Heart right ventricle (tissue), 16 donors: ENCODE data around the gene TPM1. TPM values are rescaled to one million over a fixed set of nuclear protein-coding genes. Genes with fewer than 3 reads are reported as not detected.

Experiments used
- ATAC-seq, 8 donors: fragments of 200-7000 bp; cut with Tn5 transposase; one replicate each; pipeline ENCODE4 v1.9.1; 2020; ENCODE audit warnings: mild to moderate bottlenecking in 8 of 8, moderate library complexity in 8 of 8, moderate number of reproducible peaks in 1 of 8
- DNase-seq, 2 donors: peaks; one replicate each; pipeline ENCODE4 v3.0.0-alpha.2; 2020
- H3K27ac ChIP-seq, 10 donors: fragments of 200-600 bp; sonication (generic) in 2 of 10; one replicate each; pipeline versions ENCODE4 v1.5.0 to v1.8.0; 2020 to 2022; ENCODE audit warnings: mild to moderate bottlenecking in 3 of 10
- H3K27me3 ChIP-seq, 7 donors: fragments of 200-600 bp; one replicate each; pipeline ENCODE4 v1.8.0; 2021 to 2022; ENCODE audit warnings: mild to moderate bottlenecking in 2 of 7
- H3K36me3 ChIP-seq, 9 donors: fragments of 200-600 bp; sonication (generic) in 1 of 9; one replicate each; pipeline versions ENCODE4 v1.5.0 to v1.8.0; 2020 to 2022; ENCODE audit warnings: mild to moderate bottlenecking in 2 of 9
- H3K4me1 ChIP-seq, 9 donors: fragments of 200-600 bp; sonication (generic) in 1 of 9; one replicate each; pipeline versions ENCODE4 v1.5.0 to v1.8.0; 2020 to 2022; ENCODE audit warnings: mild to moderate bottlenecking in 4 of 9
- H3K4me3 ChIP-seq, 10 donors: fragments of 200-600 bp; sonication (generic) in 2 of 10; one replicate each; pipeline versions ENCODE4 v1.5.0 to v1.8.0; 2020 to 2022; ENCODE audit warnings: mild to moderate bottlenecking in 7 of 10, moderate library complexity in 2 of 10
- H3K9me3 ChIP-seq, 11 donors: fragments of 200-600 bp in 10 of 11; sonication (generic) in 2 of 11; one replicate each; pipeline versions ENCODE4 v1.5.0 to v1.8.0; 2013 to 2022; ENCODE audit warnings: mild to moderate bottlenecking in 2 of 11, control low read depth in 1 of 11, moderate library complexity in 1 of 11
- WGBS, 2 donors: extraction: QIAGEN DNeasy Blood & Tissue Kit; methylation state at CpG; one replicate each; pipeline ENCODE4 v1.1.7; 2013; ENCODE audit warnings: inconsistent platforms in 1 of 2; 5-methylcytosine and 5-hydroxymethylcytosine counted together
- intact Hi-C, 10 donors: fragments of 100-400 bp; cut with DNase I; formaldehyde crosslinking; loops; one replicate each; pipeline versions ENCODE4 v1.11.1 to v1.14.2; 2022
- polyA plus RNA-seq, 2 donors: library from polyadenylated mRNA; stranded (reverse); fragments of 200-250 nt; gene quantifications; one replicate each; pipeline ENCODE4 v1.2.3, GENCODE V29; 2013
- total RNA-seq, 10 donors: library from RNA; stranded (reverse); fragmentation: NEBNext Ultra II Directional in 3 of 10; extraction: Animal tissue kit (Norgen Biotek cat#: 25700) in 3 of 10; gene quantifications; one replicate each; pipeline versions ENCODE4 v1.2.1 to v1.2.4, GENCODE V29; 2021 to 2023
- TF ChIP-seq, protein P1 (sequence below), 9 donors: fragments of 200-600 bp; sonication (generic) in 2 of 9; IDR thresholded peaks; one replicate each; pipeline versions ENCODE4 v1.5.0 to v1.8.0; 2021 to 2022; ENCODE audit warnings: antibody characterized with exemption in 9 of 9, mild to moderate bottlenecking in 5 of 9, moderate library complexity in 1 of 9
- donor health status: Arrhythmogenic right ventricular cardiomyopathy.
- donor health status: ischemic (EF 13 %, LVEDD 7.1; RV severe dilation, severe dysfunction).
- donor health status: healthy with polysubstance abuse.
- donor health status: DM: no; HTN: yes; CAD: no.
- donor health status: DM: no; HTN: no; CAD: no.
- donor health status: ischemic (EF 25% LVEDD 6.9; RV normal size, moderate dysfunction).
- donor health status: ischemic (EF 25% LVEDD 5.7; RV mildly dilated, moderate dysfunction).
- donor health status: healthy.
- donor health status: DM: yes; HTN: yes; CAD: no.
- donor health status: Ischemic cardiomyopathy.
- donor health status: ischemic (EF 35%, LVEDD 5.7; RV mildly dilated, moderate dysfunction).
- donor health status: nonischemic (EF 11% LVEDD 7.7; RV severe dilation, severe dysfunction).
- donor health status: DM: yes; HTN: yes; CAD: no.
- donor health status: PGD.
- donor health status: ischemic (EF 29% LVEDD 5.4; RV normal size, mild dysfunction).
- donor health status: nonischemic (EF 23%, LVEDD 6.1; RV moderate dilation, normal function).

TPM1 gene
- total and polyA plus RNA-seq, 12 donors = 10,066 to 18,091 (median 14,403) TPM

- 95 to 97% methylated on average over 2 of the region's 2 CpGs for WGBS, 2 donors
- H3K27ac ChIP-seq = no peak overlapping the region
- H3K9me3 ChIP-seq = peaks cover 0 to 7% (median 0%) of the 10 kb centered on the region in 11 donors
- DNase-seq (no peak), ATAC-seq (no peak)
- no peaks in the 10 kb centered on the region for H3K36me3 ChIP-seq
- H3K4me1 ChIP-seq = peaks cover 0 to 4% (median 0%) of the 10 kb centered on the region in 9 donors
- H3K4me3 ChIP-seq = no peak overlapping the region
- TF ChIP-seq, protein P1, sequence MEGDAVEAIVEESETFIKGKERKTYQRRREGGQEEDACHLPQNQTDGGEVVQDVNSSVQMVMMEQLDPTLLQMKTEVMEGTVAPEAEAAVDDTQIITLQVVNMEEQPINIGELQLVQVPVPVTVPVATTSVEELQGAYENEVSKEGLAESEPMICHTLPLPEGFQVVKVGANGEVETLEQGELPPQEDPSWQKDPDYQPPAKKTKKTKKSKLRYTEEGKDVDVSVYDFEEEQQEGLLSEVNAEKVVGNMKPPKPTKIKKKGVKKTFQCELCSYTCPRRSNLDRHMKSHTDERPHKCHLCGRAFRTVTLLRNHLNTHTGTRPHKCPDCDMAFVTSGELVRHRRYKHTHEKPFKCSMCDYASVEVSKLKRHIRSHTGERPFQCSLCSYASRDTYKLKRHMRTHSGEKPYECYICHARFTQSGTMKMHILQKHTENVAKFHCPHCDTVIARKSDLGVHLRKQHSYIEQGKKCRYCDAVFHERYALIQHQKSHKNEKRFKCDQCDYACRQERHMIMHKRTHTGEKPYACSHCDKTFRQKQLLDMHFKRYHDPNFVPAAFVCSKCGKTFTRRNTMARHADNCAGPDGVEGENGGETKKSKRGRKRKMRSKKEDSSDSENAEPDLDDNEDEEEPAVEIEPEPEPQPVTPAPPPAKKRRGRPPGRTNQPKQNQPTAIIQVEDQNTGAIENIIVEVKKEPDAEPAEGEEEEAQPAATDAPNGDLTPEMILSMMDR (IDR thresholded peaks at IDR 0.05) = no peak
- intact Hi-C loops = loop anchor here in 1 of 10 donors (10.0 kb wide), 1 partner anchor 227 kb away; no protein-coding TSS in a partner anchor
- H3K27me3 ChIP-seq = no peaks in the 10 kb centered on the region
Observed at GRCh38 chr15:63022181-63022580, 20.4 kb upstream of the TPM1 start.

DNA sequence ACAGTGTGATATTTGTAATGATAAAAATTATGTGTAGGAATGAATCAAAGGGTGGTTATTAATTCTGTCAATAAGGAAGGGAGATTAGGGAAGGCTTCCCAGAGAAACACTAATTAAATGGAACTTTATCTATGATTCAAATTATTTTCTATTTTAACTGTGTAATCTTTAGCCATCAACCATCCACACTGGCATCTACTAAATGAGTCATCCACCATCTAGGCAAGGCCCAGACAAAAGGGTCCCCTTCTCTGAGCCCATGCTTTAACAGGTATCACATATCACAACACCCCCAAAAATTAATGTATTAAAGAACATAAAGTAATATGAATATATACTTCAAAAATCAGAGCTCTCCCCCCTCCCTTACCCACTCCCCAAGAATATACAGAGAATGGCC is 19.9 kb upstream of the TPM1 start:
- peaks cover 0 to 4% (median 0%) of the 10 kb centered on the region in 9 donors for H3K4me1 ChIP-seq
- DNase-seq = no peak
- H3K27ac ChIP-seq = no peak overlapping the region
- H3K4me3 ChIP-seq = no peak overlapping the region
- TF ChIP-seq, protein P1 (IDR thresholded peaks at IDR 0.05) = no peak
- ATAC-seq = no peak
- H3K27me3 ChIP-seq = no peaks in the 10 kb centered on the region
- intact Hi-C loops = loop anchor here in 1 of 10 donors (10.0 kb wide), 1 partner anchor 228 kb away; no protein-coding TSS in a partner anchor
- H3K36me3 ChIP-seq = no peaks in the 10 kb centered on the region
- peaks cover 0 to 7% (median 0%) of the 10 kb centered on the region in 11 donors for H3K9me3 ChIP-seq

GRCh38 chr15:63023351-63023945 is 19.1 kb upstream of the TPM1 start:
- WGBS, 2 donors = 72 to 76% methylated on average over 3 of the region's 3 CpGs
- intact Hi-C loops = loop anchor here in 1 of 10 donors (10.0 kb wide), 1 partner anchor 229 kb away; no protein-coding TSS in a partner anchor
- DNase-seq = no peak
- peak in 1 of 8 donors; percentile 25 for ATAC-seq
- Histone ChIP-seq H3K36me3 (no peaks in the 10 kb centered on the region), H3K27ac (no peak overlapping the region), H3K9me3 (peaks cover 0 to under 1% (median 0%) of the 10 kb centered on the region in 11 donors), H3K4me3 (no peak overlapping the region), H3K27me3 (no peaks in the 10 kb centered on the region), H3K4me1 (peaks cover 0 to 4% (median 0%) of the 10 kb centered on the region in 9 donors)
- TF ChIP-seq, protein P1 (IDR thresholded peaks at IDR 0.05) = no peak

DNA sequence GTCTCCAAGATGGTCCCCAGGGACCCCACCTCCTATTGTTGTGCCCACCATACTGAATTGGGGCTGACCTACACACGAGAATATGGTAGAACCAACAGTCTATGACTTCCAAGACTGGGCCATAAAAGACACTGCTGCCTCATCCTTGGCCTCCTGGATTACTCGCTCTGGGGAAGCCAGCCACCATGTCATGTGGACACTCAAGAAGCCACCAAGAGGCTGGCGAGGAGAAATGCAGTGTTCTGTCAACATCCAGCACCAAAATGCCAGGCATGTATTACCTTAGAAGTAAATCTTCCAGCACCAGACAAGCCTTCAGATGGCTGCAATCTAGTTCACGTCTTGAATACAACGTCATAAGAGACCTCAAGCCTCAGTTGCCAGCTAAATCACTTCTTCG is 17.1 kb upstream of the TPM1 start:
- TF ChIP-seq, protein P1 (IDR thresholded peaks at IDR 0.05) = no peak
- WGBS, 2 donors = 90 to 94% methylated on average over 6 of the region's 6 CpGs
- H3K36me3 ChIP-seq = no peaks in the 10 kb centered on the region
- DNase-seq (no peak), ATAC-seq (no peak)
- H3K27me3 ChIP-seq = no peaks in the 10 kb centered on the region
- H3K4me3 ChIP-seq = no peak overlapping the region
- intact Hi-C loops = loop anchor here in 1 of 10 donors (10.0 kb wide), 1 partner anchor 231 kb away; no protein-coding TSS in a partner anchor
- no peaks in the 10 kb centered on the region for H3K9me3 ChIP-seq
- H3K4me1 ChIP-seq = peaks cover 0 to 7% (median 0%) of the 10 kb centered on the region in 9 donors
- H3K27ac ChIP-seq = no peak overlapping the region
